Epidermal melanocyte (primary cell): Measurements from ENCODE around the gene MET.
"Not testable (repeated sequence)": the region's sequence is repeated elsewhere in the genome, so short reads cannot be mapped to it uniquely, and the experiment has no call there.

Source experiments
- DNase-seq: peaks from one replicate; pipeline ENCODE4 v3.0.0; 2011; ENCODE audit warnings: low spot score; ENCODE audit not compliant: insufficient read length

MET gene

DNA sequence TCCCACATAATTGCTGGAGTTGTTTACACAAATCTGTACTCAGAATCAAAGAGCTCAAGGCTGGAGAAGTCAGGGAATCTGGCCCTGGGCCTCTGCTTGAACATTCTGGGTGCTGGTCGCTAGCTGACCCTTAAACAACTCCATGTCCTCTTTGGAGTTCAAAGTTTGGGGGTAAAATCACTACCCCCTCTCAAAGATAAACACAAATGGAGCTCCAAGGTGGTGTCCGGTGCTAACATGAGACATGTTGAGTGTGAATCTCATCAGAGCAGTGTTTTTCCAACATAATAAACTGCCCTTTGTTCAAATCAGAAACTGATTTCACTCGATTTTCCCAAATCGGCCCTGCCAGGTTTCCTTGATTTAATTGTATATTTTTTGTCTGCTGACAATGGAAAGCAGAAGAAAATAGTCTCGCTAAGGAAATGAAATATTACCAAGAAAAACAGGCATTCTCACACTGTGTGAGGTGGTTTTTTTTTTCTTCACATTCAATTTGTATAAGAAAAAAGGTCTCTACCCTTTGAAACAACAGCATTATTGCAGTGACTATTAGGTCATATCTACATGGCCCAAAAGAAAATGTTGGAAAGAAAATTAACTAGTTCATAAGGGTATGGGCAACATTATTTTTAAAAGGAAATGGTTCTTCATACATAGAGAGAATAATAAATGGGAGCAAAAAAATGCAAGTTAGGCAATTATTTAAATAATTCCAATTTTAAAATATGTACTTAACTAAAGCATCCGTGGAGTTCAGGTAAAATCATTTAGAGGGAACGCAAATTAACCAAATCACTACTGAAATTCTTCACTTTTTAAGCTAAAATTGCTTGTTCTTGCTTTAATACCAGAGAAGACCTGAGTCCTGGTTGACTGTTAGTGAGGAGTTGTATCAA, 134.3 kb downstream of the MET start:
- DNase-seq, result no peak

DNA sequence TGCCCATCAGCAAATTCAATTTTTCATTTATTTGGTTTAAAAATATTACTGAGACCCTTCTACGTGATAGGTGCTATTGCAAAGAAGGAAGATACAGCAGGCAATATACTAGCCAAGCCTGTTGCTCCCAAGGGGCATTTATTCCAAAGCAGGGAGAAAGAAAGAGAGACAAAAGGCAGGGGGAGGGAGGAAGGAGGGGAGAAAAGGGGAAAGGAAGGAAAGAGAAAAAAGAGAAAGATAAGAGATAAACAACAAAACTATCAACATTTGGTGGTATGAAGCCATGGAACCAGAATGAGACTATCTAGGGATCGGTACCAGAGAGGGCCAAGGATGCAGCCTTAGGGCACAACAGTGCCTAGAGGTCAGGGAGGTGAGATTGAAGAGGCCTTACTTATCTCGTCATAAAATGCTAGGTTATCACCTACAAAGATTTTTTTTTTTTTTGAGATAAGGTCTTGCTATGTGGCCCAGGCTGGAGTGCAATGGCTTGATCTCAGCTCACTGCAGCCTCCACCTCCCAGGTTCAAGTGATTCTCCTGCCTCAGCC, 135.1 kb downstream of the MET start:
- no peak for DNase-seq

DNA sequence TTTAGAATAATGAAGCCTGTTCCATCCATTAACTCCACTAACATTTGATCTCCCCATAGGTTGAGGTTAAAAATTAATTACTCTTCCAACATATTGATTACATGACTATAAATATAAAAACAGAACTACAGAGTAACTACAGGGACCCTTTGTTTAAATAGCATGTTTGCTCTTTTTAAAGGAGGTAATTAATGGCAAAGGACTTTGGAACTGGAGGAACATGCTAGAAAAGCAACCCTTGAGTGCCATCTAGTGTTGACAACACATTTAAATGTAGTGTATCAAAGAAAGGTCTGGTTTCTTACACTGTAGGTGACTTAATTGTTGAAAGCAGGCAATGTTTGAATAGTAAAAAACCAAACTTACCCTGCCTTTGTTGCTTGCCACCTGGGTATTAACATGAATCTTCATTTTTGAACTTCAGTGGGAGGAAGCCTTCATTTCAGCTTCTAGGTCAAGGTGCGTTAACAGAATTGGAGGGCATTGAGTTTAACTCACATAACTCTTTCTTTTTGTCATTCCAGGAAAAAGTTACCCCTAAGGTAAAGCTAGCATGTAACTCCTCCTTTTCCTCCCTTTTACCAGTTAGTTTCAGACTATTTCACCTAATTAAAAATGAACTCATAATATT, 137.8 kb downstream of the MET start:
- DNase-seq, result peak; percentile 40

DNA sequence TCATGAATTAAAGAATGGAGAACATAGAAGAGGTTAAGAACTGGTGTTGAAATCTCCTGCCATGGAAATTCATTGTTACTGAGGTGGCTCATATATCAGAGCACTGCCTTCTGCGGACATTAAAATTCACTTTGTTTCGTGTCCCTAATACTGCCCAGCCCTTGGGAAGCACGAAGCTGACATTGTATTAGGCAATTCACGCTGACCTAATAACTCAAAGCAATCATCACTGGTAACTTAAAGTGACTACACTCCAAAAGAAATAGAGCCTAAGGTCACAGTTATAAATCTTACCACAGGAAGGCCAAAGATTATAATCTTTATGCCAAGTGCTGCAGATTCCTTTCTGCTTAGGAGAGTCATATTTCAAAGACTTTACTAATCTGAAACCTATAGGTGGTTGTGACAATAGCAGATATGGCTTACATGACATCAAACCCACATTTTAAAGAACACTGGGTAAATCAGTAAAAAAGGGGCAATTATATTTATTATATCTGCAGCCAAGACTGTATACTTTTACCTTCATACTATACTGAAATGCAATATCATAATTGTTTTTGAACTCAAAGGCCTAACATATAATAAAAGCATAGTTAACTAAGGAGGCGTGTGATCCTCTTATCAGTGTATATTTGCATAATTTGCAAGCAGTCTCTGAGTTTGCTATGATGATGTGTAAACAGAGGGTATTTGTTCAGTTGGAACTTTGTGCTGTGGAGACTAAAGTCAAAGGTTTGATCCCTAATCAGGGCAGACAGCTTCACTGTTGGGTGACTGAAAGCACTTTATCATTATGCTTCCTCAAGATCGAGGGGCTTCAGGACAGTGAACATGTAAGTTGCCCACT, 138.5 kb downstream of the MET start:
- DNase-seq, result no peak

DNA sequence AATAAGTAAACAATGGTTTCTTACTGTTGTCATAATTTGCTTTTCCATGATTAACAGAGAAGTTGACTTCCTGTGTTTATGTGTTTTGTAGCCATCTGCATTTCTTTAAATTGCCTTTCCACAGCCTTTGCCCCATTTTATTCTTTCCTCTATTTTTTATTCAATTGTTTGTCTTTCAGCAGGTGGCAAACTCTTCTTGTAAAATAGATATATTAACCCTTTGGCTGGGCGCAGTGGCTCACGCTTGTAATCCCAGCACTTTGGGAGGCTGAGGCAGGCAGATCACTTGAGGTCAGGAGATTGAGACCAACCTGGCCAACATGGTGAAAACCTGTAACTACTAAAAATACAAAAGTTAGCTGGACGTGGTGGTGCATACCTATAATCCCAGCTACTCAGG, 139.8 kb downstream of the MET start:
- no peak for DNase-seq

DNA sequence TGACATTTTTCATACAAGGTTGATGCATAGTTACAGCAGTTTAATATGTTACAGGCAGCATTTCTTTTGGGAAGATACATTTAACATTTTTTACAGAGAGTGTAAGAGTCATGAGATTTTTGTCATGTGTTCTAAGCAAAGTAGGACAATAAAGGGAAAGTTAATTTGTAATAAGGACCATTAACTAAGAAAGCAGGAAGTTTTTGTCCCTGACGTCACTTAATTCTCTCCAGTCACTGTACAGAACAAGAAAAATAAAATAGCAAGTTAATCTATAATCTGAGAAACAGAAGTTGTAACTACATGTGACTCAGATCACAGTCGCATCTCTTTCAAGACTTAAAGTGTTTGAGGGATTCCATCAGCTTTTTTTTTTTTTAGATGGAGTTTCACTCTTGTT, 140.9 kb downstream of the MET start:
- no peak for DNase-seq

DNA sequence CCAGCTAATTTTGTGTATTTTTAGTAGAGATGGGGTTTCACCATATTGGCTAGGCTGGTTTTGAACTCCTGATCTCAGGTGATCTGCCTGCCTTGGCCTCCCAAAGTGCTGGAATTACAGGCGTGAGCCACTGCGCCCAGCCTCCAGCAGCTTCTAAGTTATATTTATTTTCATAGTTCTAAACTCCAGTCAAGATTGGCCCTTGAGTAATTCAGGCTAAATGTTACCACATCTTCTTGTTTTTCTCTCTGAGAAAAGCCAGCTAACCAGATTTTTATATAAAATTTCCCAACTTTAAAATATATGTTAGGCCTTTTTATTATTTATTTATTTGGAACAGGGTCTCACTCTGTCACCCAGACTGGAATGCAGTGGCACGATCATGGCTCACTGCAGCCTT, 141.4 kb downstream of the MET start:
- not testable (repeated sequence) for DNase-seq

DNA sequence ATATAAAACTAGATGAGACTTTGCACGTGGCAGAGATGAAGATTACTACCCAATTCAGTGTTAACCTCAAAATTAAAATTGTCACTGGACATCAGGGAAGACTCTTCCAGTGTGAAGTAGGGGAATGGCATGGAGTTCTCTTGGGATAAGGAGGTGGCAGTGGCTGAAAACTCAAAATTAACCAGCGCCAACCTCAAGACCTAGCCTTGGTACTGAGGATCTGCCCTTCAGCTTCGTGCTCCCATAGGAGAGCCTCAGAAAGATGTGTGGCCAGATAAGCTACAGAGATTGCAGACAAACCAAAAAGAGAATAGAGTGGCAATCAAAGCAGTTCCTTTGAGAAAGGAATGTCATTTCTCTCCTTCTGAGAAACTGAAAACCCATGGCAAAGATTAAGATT, 143.0 kb downstream of the MET start:
- no peak for DNase-seq

DNA sequence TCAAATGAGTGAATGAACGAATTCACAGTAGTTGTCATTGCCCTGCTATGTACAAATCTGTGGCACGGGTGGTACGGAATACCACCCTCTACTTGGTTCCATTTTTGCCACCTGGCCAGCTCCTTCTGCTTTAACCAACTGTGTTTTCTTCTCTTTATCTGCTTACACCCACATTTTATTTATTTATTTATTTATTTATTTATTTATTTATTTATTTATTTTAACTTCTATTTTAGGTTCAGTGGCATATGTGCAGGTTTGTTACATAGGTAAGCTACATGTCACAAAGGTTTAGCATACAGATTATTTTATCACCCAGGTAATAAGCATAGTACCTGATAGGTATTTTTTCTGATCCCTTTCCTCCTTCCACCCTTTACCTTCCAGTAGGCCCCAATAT, 148.2 kb downstream of the MET start:
- no peak for DNase-seq

DNA sequence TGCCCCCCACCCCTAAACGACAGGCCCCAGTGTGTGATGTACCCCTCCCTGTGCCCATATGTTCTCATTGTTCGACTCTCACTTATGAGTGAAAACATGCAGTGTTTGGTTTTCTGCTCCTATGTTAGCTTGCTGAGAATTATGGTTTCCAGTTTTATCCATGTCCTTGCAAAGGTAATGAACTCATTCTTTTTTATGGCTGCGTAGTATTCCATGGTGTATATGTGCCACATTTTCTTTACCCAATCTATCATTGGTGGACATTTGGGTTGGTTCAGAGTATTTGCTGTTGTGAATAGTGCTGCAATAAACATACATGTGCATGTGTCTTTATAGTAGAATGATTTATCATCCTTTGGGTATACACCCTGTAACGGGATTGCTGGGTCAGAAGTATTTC, 149.7 kb downstream of the MET start:
- DNase-seq, result not testable (repeated sequence)

DNA sequence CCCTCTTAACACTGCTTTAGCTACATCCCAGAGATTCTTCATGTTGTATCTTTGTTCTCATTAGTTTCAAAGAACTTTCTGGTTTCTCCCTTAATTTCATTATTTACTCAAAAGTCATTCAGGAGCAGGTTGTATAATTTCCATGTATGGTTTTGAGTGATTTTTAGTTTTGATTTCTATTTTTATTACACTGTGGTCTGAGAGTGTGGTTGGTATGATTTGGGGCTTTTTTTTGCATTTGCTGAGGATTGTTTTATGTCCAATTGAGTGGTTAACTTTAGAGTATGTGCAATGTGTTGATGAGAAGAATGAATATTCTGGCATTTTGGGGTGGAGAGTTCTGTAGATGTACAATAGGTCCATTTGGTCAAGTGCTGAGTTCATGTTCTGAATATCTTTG, 152.5 kb downstream of the MET start:
- DNase-seq, result no peak

DNA sequence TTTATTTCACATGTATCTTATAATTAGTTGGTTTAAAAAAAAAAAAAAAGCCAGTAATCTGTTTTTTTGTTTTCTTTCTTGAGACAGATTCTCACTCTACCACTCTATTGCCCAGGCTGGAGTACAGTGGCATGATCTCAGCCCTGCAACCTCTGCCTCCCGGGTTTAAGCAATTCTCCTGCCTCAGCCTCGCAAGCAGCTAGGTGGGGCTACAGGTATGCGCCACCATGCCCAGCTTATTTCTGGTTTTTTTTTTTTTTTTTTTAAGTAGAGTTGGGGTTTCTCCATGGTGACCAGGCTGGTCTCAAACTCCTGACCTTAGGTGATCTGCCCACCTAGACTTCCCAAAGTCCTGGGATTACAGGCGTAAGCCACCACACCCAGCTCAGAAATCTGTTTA, 156.3 kb downstream of the MET start:
- DNase-seq, result no peak

DNA sequence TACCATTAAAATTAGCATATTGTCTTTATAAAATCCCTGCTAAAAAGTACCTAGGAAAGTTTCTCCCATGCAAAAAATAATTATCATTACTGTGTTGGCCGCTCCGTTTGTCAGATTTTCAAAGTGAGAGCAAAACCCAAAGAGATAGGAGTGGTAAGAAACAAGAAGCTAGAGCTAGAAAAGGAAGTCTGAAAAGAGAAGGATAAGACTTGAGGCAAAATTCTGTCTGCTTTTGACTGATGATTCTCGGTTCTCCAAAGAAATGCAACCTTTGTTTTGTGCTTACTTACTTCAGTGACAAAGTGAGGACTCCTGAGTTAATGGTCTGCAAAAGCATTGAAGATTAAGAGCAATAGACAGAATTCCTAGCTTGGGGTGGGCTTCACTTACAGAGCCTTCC, 157.0 kb downstream of the MET start:
- no peak for DNase-seq

DNA sequence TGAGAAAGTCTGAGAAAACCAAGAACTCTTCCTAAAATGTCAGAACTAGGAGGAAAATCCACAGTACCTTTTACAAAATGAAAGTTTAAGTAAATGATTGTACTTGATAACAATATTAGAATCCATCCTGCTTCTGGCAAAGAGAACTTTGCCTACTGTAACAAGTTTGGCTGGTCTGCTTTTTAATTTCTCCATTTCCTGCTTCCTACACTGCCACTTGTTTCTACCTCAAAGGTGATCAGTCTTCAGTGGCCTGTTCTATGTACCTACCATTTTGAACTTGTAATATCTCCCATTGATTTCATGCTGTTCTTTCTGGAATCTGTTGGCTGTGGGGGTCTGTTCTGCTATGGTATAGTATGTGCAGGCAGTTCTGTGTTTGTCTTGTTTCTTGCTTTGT, 157.5 kb downstream of the MET start:
- no peak for DNase-seq

DNA sequence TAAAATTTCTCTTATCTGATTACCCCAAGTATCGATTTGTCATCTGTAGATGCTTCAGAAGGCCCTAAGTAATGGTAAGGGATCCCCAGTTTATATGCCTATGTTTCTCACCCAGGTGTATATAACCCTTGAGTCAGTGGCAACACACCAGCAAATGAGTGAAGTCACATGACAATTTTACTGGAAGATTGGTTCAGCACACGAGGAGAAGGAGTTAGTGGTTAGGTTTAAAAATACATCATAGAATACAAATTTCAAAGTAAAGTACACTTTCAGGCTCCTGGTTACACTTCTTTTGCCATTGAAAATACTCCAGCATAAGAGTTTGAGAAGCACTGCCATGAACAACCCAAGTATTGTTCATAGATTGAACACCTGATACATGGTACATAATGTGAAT, 160.7 kb downstream of the MET start:
- DNase-seq, result no peak

DNA sequence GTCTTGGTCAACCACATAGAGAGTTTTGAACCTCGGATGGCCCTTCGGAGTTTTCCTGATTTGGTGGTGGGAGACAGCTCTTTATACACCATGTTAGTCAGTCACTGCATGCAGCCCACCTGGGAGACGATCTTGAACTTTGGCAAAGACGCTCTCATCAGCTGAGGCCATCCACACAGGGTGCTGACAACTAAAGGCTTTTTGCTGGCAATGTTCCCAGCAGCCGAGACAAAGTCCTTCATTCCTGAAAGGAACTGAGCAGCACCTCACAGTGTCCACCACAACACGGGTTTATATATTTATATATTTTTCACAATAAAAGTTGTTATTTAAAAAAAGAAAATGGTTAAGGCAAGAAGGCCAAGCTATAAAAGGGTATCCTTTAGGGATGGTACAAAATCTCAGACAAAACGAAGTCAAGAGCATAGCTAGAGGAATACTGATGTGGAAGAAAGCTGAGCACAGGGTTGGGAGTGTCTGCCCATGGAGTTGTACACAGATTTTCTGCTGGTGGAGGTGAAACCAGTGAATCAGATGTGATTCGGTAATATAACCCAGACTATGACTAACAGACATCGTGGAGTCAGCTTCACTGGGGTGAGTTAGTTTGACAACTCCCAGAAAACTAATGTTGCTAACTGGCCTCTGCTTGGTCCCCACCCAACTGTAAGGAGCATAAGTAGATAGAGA, 163.0 kb downstream of the MET start:
- DNase-seq, result no peak

DNA sequence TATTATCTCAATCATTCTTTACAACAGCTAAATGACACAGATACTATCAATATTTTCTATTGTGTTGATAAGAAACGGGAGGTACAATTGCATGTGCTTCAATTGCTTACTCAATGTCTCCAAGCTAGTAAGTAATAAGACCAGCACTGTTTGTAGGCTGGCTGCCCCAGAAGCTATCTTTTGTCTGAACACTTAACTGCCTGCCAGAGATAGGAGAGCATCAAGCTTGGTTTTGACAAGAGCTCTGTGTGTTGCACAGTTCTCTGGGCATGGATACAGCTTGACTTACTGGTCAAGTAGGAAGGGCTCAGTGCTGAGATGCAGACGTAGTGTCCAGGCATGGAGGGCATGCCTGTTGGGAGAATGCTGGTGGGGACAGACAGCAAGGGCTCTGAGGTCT, 164.1 kb downstream of the MET start:
- DNase-seq, result no peak

DNA sequence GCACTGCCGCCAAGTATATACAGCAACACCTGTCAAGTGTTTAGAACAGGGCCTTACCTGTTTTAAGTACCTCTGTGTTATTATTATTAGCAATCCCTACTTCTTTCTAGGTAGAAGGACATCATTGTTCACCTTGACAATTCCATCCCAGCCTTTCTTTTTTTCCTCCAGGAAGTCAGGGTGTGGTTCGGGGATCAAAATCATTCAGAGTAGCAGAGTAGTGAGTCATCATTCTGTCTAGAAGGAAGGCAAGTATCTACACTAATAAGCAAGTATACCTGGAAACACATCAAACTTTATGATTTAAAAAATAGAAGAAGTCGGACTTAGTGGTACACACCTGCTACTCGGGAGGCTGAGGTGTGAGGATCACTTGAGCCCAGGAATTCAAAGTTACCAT, 164.9 kb downstream of the MET start:
- DNase-seq, result no peak

DNA sequence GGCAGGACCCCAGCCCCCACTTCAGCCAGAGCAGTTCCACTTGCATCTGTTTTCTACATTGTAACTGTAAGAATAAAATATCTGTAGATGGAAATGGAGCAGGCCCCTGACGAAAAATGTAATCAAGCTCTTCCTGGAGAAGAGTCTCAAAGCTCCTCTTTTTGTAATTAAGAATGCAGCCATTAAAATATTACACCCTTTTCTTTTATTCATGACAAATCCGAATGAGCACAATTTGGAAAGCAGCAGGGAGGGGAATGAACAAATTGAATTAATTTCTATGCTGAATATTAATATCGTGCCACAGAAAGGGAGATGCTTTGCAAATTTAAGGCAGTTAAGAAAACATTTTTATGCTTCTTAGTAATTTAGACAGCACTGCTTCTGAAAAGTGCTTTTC, 165.6 kb downstream of the MET start:
- DNase-seq, result no peak

DNA sequence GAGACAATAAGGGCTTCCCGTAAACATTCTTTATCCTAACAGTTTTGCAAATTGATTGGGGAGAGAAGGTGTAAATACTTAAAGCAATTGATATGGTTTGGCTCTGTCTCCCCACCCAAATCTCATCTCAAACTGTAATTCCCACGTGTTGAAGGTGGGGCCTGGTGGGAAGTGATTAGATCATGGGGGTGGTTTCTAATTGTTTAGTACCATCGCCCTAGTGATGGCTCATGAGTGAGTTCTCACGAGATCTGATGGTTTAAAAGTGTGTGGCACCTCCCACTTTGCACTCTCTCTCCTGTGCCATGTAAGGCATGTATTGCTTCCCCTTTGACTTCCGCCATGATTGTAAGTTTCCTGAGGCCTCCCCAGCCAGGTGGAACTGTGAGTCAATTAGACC, 168.3 kb downstream of the MET start:
- no peak for DNase-seq

DNA sequence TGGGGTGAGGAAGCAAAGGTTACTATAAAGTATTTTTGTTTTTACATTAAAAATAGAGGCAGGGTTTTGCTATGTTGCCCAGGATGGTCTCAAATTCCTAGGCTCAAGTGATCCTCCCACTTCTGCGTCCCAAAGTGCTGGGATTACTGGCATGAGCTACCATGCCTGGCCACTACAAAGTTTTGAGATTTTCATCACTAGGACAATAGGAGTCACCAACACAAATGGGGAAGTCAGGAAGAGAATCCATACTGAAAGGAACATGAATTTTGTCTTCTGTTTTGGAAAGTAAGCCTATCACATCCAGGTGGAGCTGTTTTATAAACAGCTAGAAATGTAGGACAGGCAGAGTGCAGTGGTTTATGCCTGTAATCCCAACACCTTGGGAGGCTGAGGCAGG, 170.4 kb downstream of the MET start:
- DNase-seq, result no peak
